Measurements from ENCODE around the gene ADGRG1.

ADGRG1 gene

GRCh38 chr16:57637020-57637419 is 8.6 kb downstream of the ADGRG1 start:
- no peak for DNase-seq (ENCODE audit: extremely low read depth, low read depth)
- TF ChIP-seq, protein P1, sequence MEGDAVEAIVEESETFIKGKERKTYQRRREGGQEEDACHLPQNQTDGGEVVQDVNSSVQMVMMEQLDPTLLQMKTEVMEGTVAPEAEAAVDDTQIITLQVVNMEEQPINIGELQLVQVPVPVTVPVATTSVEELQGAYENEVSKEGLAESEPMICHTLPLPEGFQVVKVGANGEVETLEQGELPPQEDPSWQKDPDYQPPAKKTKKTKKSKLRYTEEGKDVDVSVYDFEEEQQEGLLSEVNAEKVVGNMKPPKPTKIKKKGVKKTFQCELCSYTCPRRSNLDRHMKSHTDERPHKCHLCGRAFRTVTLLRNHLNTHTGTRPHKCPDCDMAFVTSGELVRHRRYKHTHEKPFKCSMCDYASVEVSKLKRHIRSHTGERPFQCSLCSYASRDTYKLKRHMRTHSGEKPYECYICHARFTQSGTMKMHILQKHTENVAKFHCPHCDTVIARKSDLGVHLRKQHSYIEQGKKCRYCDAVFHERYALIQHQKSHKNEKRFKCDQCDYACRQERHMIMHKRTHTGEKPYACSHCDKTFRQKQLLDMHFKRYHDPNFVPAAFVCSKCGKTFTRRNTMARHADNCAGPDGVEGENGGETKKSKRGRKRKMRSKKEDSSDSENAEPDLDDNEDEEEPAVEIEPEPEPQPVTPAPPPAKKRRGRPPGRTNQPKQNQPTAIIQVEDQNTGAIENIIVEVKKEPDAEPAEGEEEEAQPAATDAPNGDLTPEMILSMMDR (IDR thresholded peaks at IDR 0.05; ENCODE audit: low read depth, low read length, missing control alignments): no peak
- no peak overlapping the region for H3K4me3 ChIP-seq (replicated peaks; ENCODE audit: low read depth, low read length)

DNA sequence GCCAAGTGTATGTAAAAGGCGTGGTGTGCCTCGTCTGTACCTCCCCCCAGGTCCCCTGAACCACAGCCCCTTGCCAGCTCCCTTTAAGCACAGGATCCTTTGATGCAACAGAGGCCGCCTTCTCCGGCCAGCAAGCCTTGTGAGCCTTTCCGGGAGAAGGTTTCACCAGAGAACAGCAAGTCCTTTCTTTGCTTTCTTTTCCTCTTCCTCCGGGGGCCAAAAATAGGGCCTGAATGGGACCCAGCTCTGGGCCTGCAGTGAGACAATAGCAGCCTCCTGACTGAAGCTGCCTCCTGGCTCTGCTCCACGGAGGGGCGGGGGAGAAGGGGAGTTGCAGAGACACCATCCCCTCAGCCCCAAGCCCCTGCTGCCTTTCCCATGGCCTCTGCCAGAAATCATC is 9.0 kb downstream of the ADGRG1 start:
- DNase-seq (ENCODE audit: extremely low read depth, low read depth): no peak
- H3K4me3 ChIP-seq (replicated peaks; ENCODE audit: low read depth, low read length): no peak overlapping the region
- TF ChIP-seq, protein P1 (IDR thresholded peaks at IDR 0.05; ENCODE audit: low read depth, low read length, missing control alignments): no peak

DNA sequence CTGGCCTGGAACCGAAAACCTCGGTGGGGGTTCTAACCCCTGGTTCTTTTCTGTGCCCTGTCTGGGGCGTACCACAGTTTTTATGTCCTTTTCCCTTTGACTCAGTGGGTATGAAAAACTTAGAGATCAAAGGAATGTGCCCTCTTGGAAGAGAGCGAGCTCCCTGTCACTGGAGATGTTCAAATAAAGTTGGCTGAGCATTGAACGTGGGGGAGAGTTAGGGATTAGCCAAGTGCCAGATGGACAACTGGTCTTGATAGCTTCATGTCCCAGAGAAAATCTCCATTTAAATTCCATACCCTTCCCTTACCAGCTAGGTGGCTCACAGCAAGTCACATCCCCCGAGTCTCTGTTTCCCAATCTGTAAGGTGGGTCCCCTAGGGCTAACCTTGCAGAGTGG is 9.5 kb downstream of the ADGRG1 start:
- H3K4me3 ChIP-seq (replicated peaks; ENCODE audit: low read depth, low read length): no peak overlapping the region
- TF ChIP-seq, protein P1 (IDR thresholded peaks at IDR 0.05; ENCODE audit: low read depth, low read length, missing control alignments): no peak
- DNase-seq (ENCODE audit: extremely low read depth, low read depth): no peak

DNA sequence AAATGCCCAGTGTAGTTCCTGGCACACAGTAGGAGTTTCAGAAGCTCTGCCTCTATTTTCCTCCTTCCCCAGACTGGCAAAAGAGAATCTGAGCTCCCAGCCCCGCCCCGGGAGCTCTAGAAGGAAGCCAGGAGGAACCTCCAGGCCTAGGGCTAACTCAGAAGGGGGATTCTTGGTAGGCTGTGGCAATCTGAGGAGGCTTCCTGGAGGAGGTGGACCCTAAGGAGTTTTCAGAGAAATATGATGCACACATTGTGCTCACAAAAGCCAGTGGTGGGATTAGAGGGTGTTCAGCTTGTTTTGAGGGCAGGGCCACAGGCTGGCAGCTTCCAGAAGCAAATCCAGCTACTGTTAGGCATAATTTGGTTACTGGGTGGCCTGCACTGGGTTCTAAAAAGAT is 10.0 kb downstream of the ADGRG1 start:
- TF ChIP-seq, protein P1 (IDR thresholded peaks at IDR 0.05; ENCODE audit: low read depth, low read length, missing control alignments): no peak
- H3K4me3 ChIP-seq (replicated peaks; ENCODE audit: low read depth, low read length): no peak overlapping the region
- DNase-seq (ENCODE audit: extremely low read depth, low read depth): no peak

DNA sequence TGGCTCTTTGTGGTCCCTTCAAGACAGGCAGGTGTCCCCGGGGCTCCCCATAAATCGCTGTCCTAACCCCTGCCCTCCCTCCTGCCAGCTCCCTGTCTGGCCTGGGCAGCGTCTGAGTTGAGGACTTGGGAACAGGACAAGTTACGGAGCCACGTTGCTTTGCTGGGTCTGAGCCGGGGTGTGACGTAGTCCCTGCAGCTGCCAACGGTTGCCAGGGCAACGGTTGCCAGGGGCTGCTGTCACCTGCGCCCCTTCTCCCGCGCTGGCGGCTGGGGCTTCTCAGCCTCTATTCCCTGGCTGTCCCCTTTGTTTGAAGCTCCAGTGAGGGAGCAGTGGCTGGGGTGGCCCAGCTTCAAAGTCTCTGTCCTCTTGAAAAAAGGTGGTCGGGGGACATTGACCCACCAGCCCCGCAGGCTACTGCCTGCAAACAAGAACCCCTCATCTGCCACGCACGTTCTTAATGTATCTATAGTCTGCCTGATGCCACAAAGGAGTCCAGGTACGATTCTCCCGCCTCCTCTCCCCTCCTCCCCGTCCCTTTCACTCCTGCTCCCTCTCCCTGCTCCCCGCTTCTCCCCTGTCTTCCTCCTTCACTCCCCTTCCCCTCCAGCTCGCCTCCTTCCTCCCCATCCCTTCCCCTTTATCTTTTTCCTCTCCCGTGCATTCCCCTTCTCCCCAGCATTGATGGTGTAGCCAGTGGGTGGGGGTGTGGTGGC is 10.9 kb downstream of the ADGRG1 start:
- no peak for DNase-seq (ENCODE audit: extremely low read depth, low read depth)
- TF ChIP-seq, protein P1 (IDR thresholded peaks at IDR 0.05; ENCODE audit: low read depth, low read length, missing control alignments): no peak
- no peak overlapping the region for H3K4me3 ChIP-seq (replicated peaks; ENCODE audit: low read depth, low read length)

- no peak for DNase-seq (ENCODE audit: extremely low read depth, low read depth)
- TF ChIP-seq, protein P1 (IDR thresholded peaks at IDR 0.05; ENCODE audit: low read depth, low read length, missing control alignments): no peak
- no peak overlapping the region for H3K4me3 ChIP-seq (replicated peaks; ENCODE audit: low read depth, low read length)
Observed at GRCh38 chr16:57640185-57640584, 11.8 kb downstream of the ADGRG1 start.

DNA sequence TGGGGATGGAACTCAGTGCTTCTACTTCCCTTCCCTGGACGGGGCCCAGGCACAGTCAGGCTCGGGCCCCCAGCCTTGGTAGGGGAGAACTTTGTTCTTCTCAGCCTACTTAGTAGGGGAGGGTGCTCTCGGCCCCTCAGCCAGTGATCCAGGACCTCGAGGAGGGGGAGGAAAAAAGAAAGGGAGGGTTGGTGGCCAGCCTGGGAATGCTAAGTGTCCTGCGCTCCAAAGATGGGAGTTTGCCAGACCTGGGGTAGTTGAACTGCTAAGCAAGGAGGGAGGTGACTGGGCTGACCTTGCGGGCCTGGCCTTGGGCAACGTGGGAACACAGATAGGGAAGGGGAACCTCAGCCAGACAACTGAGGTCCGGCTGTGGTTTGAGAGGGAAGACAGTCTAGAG is 12.2 kb downstream of the ADGRG1 start:
- TF ChIP-seq, protein P1 (IDR thresholded peaks at IDR 0.05; ENCODE audit: low read depth, low read length, missing control alignments): no peak
- DNase-seq (ENCODE audit: extremely low read depth, low read depth): no peak
- H3K4me3 ChIP-seq (replicated peaks; ENCODE audit: low read depth, low read length): no peak overlapping the region
